Subcutaneous abdominal adipose tissue (tissue), 5 donors: Measurements from ENCODE around the gene SLC43A3.

Experiments
- H3K27ac ChIP-seq: one replicate; pipeline ENCODE4 v1.7.0; 2013; ENCODE audit warnings: low read depth, mild to moderate bottlenecking, inconsistent platforms, low read length, moderate library complexity
- H3K27me3 ChIP-seq, 5 donors: one replicate each; pipeline ENCODE4 v1.7.0; 2013; ENCODE audit warnings: low read length in 5 of 5, inconsistent platforms in 1 of 5; ENCODE audit not compliant: control insufficient read depth in 5 of 5, insufficient read depth in 4 of 5
- H3K36me3 ChIP-seq, 5 donors: one replicate each; pipeline ENCODE4 v1.7.0; 2013; ENCODE audit warnings: low read length in 5 of 5; ENCODE audit not compliant: control insufficient read depth in 5 of 5, insufficient read depth in 5 of 5
- H3K4me1 ChIP-seq, 5 donors: one replicate each; pipeline ENCODE4 v1.7.0; 2013; ENCODE audit warnings: low read length in 5 of 5, mild to moderate bottlenecking in 3 of 5, moderate library complexity in 1 of 5; ENCODE audit not compliant: control insufficient read depth in 5 of 5, insufficient read depth in 5 of 5
- H3K4me3 ChIP-seq, 5 donors: one replicate each; pipeline ENCODE4 v1.7.0; 2013; ENCODE audit warnings: low read length in 5 of 5, low read depth in 1 of 5
- H3K9ac ChIP-seq, 5 donors: one replicate each; pipeline ENCODE4 v1.7.0; 2013; ENCODE audit warnings: low read length in 5 of 5, mild to moderate bottlenecking in 4 of 5, moderate library complexity in 3 of 5
- H3K9me3 ChIP-seq, 5 donors: one replicate each; pipeline ENCODE4 v1.7.0; 2013; ENCODE audit warnings: low read length in 5 of 5; ENCODE audit not compliant: control insufficient read depth in 5 of 5
- donor health status: healthy.
- donor health status: healthy.
- donor health status: healthy.
- donor health status: healthy.
- donor health status: healthy.

SLC43A3 gene

DNA sequence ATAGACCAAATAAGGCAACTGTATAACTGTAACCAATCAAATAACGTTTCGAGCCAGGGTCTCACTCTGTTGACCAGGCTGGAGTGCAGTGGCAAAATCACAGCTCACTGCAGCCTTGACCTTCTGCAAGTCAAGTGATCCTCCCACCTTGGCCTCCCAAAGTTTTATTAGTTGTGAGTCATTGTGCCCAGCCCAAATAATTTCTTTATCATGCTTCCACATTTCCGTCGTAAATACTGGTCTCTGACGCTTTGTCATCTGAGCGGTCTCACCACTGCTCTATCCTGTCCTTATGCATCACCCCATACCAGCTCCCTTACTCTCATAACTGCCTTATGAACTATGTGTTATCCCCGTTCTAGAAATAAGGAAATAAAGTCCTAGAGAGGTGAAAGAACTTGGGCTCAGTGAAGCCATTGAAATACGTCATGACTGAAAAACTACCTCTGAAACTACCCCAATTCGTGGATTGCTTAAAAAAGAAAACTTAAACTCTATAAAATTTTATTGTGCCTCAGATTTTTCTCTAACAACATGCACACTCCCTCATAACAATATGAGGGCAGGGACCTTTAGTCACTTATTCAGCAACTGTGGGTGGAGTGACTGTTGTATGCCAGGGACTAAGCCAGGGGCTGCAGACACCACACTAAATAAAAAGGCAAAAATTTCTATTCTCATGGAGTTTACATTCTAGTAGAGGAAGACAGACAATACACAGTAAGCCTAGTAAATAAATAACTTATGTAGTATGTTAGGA lies 17.6 kb upstream of the SLC43A3 start:
- H3K4me1 ChIP-seq: no peaks in the 10 kb centered on the region
- no peak overlapping the region for H3K4me3 ChIP-seq
- peaks cover 0 to 4% (median 0%) of the 10 kb centered on the region in 5 donors for H3K27me3 ChIP-seq
- H3K9me3 ChIP-seq: no peaks in the 10 kb centered on the region
- H3K36me3 ChIP-seq: no peaks in the 10 kb centered on the region
- H3K27ac ChIP-seq: no peak overlapping the region
- no peak overlapping the region for H3K9ac ChIP-seq

DNA sequence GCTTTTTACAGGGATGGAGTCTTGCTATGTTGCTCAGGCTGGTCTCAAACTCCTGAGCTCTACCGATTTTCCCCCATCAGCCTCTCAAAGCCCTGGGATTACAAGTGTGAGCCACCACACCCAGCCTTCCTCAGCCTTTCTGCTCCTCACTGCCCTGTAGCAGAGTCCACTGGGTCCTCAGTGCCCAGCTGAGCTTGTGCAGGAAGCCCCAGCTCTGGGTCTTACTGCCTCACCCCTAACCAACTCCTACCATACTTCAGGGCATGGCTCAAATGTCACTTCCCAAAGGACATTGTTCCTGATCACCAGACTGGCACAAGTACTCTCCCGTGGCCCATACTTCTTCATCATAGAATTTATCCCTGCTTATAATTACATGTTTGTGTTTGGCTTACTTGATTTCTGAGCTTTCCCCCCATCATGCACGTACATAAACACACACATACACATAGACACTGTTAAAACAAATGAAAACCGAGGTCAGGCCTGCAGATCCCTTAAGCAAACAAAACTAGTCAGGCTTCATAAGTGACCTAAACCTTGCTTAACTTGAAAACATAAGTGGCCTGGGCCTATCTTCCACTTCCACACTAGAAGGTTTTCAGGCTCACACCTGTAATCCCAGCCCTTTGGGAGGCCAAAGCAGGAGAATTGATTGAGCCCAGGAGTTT lies 14.0 kb upstream of the SLC43A3 start:
- no peak overlapping the region for H3K27ac ChIP-seq

DNA sequence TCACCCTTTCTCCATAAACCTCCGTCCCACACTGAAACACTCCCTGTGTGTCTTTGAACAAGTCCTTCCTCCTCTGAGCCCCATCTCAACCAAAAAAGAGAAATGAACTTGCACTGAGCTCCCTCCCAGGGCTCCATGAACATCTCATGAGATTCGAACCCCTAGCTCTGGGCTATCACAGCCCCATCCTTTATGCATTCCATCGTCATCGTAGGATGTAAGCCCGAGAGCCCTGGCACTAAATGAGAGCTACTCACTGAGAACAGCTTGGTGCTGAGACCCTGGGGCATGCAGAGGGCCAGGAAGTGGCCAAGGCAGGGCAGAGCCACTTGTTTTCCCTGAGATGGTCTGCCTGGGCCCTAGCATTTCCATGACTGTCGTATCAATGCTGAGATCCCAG lies 12.9 kb upstream of the SLC43A3 start:
- H3K4me3 ChIP-seq: no peak overlapping the region
- H3K27me3 ChIP-seq: no peaks in the 10 kb centered on the region
- H3K4me1 ChIP-seq: peaks cover 2 to 5% (median 4%) of the 10 kb centered on the region in 5 donors
- H3K36me3 ChIP-seq: no peaks in the 10 kb centered on the region
- H3K27ac ChIP-seq: no peak overlapping the region
- no peak overlapping the region for H3K9ac ChIP-seq
- H3K9me3 ChIP-seq: no peaks in the 10 kb centered on the region

More for the DNA sequence above, 14.0 kb upstream of the SLC43A3 start:
- no peaks in the 10 kb centered on the region for H3K27me3 ChIP-seq
- no peaks in the 10 kb centered on the region for H3K9me3 ChIP-seq
- no peaks in the 10 kb centered on the region for H3K36me3 ChIP-seq
- H3K4me3 ChIP-seq: no peak overlapping the region
- H3K4me1 ChIP-seq: no peaks in the 10 kb centered on the region
- H3K9ac ChIP-seq: no peak overlapping the region

DNA sequence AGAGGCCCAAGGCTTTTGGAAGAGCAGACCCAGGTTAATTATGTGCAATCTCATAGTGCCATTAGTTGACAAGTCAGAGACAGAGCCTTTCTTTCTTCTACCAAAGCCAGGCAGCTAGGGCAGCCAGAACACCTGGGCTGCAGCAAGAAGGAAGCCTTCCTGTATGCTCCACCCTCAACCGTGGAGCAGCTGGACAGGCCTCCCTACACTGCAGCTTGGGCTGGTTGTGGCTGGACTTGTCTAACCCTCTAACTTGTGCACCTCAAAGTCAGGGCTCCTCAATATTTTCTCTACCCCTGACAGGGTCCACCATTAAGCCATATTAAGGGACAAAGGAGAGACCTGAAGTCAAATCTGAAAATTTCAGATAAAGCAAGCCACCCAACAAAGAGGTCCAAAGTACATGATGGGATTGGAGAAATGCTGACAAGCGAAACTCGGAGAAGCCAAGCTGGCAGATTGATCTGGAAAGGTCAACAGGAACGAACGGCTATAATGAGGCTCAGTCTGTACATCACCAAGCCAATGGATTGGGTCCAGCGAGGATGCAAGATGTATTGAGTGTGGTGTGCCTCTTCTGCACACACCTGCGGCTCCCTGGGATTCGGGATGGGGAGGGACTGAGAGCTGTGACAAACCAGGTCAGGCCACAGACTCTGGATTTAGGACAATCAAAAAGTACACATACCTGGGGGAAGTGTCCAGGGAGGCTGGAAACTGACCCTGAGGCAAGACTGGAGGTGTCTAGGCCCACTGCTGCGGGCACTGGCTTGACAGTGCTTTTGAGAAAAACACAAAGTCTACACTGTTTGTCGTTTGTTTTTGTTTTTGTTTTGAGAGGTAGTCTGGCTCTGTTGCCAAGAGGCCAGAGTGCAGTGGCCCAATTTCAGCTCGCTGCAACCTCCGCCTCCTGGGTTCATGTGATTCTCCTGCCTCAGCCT lies 11.7 kb upstream of the SLC43A3 start:
- H3K9ac ChIP-seq: no peak overlapping the region
- H3K27me3 ChIP-seq: no peaks in the 10 kb centered on the region
- no peaks in the 10 kb centered on the region for H3K9me3 ChIP-seq
- no peaks in the 10 kb centered on the region for H3K36me3 ChIP-seq
- H3K4me1 ChIP-seq: peaks cover 2 to 14% (median 10%) of the 10 kb centered on the region in 5 donors
- H3K4me3 ChIP-seq: no peak overlapping the region
- no peak overlapping the region for H3K27ac ChIP-seq

DNA sequence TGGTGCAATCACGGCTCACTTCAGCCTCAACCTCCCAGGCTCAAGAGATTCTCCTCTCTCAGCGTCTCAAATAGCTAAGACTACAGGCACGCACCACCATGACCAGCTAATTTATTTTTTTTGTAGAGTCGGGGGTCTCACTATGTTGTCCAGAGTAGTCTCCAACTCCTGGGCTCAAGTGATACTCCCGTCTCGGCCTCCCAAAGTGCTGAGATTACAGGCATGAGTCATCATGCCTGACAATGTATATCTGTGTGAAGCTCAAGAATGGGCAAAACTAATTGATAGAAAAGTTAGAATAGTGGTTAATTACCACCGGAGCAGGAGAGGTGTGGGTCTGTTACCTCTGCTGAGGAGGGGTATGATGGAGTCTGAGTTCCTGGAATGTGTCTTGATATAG lies 9.1 kb upstream of the SLC43A3 start:
- H3K27ac ChIP-seq: no peak overlapping the region
- no peak overlapping the region for H3K4me3 ChIP-seq
- H3K9me3 ChIP-seq: no peaks in the 10 kb centered on the region
- no peak overlapping the region for H3K9ac ChIP-seq
- no peaks in the 10 kb centered on the region for H3K27me3 ChIP-seq
- H3K36me3 ChIP-seq: no peaks in the 10 kb centered on the region
- peaks cover 2 to 24% (median 20%) of the 10 kb centered on the region in 5 donors for H3K4me1 ChIP-seq

DNA sequence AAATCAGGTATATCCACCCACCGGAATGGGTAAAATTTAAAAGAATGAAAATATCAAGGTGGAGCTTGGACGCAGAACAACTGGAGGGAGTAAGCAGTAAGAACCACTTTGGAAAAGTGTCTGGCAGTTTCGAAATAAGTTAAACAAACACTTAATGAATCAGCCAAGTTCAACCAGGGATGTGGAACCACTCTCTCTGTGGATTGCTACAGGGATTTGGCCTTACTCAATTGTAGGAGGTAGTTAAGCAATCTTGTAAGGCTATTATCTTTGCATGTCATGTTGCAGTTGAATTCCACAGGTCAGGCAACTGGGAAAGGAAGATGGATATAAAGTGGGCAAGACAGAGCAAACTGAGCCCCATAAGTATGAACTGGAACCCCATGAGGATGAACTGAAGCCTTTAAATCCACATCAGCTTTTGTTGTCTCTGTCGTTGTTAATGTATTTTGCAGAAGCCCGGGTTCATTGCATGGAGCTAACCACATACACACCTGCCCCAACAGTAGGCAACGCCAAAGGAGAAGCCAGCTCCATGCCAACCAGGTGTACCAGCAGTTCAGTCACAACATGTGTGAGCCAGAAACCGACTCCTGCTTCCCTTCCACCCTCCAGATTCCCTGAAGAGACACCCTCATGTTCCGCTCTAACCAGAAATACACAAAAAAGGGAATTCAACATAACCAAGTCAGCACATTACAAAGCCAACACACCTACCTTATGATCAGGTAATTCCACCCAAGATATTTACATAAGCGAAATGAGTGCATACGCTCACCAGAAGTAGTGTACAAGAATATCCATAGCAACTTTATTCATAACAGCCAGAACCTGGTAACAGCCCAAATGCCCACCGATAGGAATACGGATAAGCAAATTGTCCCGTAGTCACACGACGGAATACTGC lies 8.0 kb upstream of the SLC43A3 start:
- Histone ChIP-seq H3K27me3 (no peaks in the 10 kb centered on the region), H3K9ac (peak overlapping the region in 1 of 5 donors; percentile 18), H3K9me3 (no peaks in the 10 kb centered on the region), H3K27ac (peak overlapping the region; percentile 55), H3K4me1 (peaks cover 2 to 24% (median 20%) of the 10 kb centered on the region in 5 donors), H3K36me3 (no peaks in the 10 kb centered on the region), H3K4me3 (no peak overlapping the region)

DNA sequence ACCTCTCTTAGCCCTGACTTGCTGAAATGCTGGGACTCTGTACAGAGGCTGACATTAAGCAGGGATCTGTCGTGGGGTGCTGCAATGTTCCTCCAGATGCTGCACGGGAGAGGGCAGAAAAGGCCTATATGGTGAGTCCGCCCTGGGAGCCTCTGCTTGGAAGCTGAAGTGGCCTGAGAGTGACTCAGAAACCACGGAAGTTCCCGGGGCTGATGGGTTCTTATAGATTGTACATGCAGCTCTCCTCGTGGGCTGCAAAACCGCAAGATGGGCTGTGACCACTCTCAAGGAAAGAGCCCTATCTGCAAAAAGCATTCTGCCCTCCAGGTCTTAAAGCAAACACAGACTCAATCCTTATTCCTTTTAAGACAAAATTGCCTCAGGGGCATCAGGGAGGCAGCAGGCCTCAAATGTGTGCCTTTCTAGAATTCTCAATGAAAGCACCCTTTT lies 5.8 kb upstream of the SLC43A3 start:
- peaks cover 5 to 32% (median 27%) of the 10 kb centered on the region in 5 donors for H3K4me1 ChIP-seq
- no peaks in the 10 kb centered on the region for H3K9me3 ChIP-seq

DNA sequence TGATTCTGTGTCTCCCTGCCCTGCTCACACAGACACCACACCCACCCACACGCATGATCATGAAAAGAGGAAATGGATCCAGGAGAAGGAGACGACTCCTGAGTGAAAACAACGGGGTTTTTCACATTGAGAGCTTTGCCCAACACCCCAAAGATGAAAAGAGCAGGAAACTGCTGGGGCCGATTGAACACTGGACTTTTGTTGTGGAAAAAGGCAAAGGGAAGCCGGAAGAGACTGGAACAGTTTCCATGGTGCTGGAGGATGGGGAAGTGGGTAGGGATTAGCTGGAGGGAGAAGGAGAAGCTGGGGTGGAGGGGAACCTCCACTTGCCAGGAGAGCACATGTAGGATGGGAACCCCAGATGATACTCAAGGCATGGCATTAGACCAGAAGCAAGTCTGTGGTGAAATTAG lies 5.2 kb upstream of the SLC43A3 start:
- H3K36me3 ChIP-seq: no peaks in the 10 kb centered on the region
- no peak overlapping the region for H3K4me3 ChIP-seq
- peaks cover 8 to 38% (median 33%) of the 10 kb centered on the region in 5 donors for H3K4me1 ChIP-seq
- H3K27me3 ChIP-seq: no peaks in the 10 kb centered on the region
- H3K9me3 ChIP-seq: no peaks in the 10 kb centered on the region
- no peak overlapping the region for H3K9ac ChIP-seq
- H3K27ac ChIP-seq: no peak overlapping the region

More for the DNA sequence above, 5.8 kb upstream of the SLC43A3 start:
- no peak overlapping the region for H3K4me3 ChIP-seq
- H3K36me3 ChIP-seq: no peaks in the 10 kb centered on the region
- H3K9ac ChIP-seq: no peak overlapping the region
- no peak overlapping the region for H3K27ac ChIP-seq
- no peaks in the 10 kb centered on the region for H3K27me3 ChIP-seq

DNA sequence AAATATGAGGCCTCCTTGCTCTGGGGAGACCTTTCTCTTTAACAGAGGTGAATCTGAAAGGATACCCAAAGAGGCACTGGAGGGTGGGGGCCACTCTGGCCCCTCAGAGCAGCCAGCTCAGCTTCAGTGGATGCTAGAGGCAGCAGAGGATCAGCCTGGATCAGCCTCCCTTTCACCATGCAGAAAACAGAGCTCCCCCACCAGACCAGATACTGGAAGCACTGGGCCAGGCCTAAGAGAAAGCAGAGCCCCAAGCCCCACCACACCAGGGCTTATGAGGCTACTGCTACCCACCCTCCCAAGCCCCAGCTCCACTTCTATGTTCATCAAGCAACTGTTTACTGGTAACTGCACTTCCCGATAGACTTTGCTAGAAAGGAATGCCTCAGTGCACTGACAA lies 4.0 kb upstream of the SLC43A3 start:
- H3K9ac ChIP-seq: no peak overlapping the region
- peaks cover 12 to 50% (median 44%) of the 10 kb centered on the region in 5 donors for H3K4me1 ChIP-seq
- no peak overlapping the region for H3K4me3 ChIP-seq
- no peaks in the 10 kb centered on the region for H3K36me3 ChIP-seq
- no peaks in the 10 kb centered on the region for H3K27me3 ChIP-seq
- no peaks in the 10 kb centered on the region for H3K9me3 ChIP-seq
- H3K27ac ChIP-seq: no peak overlapping the region
